C1 segment of cervical spinal cord (tissue), 14 donors: ENCODE data around the gene PCDHA6.
A peak's percentile ranks its signal among the peaks of the same experiment; 100 is the strongest.
"Not testable (repeated sequence)": the region's sequence is repeated elsewhere in the genome, so short reads cannot be mapped to it uniquely, and the experiment has no call there.

ENCODE experiments used
- DNase-seq, 14 donors: peaks; one replicate each; lab custom pipeline; 2025; lab: John Stamatoyannopoulos, UW

PCDHA6 gene, protein sequence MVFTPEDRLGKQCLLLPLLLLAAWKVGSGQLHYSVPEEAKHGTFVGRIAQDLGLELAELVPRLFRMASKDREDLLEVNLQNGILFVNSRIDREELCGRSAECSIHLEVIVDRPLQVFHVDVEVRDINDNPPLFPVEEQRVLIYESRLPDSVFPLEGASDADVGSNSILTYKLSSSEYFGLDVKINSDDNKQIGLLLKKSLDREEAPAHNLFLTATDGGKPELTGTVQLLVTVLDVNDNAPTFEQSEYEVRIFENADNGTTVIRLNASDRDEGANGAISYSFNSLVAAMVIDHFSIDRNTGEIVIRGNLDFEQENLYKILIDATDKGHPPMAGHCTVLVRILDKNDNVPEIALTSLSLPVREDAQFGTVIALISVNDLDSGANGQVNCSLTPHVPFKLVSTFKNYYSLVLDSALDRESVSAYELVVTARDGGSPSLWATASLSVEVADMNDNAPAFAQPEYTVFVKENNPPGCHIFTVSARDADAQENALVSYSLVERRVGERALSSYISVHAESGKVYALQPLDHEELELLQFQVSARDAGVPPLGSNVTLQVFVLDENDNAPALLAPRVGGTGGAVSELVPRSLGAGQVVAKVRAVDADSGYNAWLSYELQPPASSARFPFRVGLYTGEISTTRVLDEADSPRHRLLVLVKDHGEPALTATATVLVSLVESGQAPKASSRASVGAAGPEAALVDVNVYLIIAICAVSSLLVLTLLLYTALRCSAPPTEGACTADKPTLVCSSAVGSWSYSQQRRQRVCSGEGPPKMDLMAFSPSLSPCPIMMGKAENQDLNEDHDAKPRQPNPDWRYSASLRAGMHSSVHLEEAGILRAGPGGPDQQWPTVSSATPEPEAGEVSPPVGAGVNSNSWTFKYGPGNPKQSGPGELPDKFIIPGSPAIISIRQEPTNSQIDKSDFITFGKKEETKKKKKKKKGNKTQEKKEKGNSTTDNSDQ

DNA sequence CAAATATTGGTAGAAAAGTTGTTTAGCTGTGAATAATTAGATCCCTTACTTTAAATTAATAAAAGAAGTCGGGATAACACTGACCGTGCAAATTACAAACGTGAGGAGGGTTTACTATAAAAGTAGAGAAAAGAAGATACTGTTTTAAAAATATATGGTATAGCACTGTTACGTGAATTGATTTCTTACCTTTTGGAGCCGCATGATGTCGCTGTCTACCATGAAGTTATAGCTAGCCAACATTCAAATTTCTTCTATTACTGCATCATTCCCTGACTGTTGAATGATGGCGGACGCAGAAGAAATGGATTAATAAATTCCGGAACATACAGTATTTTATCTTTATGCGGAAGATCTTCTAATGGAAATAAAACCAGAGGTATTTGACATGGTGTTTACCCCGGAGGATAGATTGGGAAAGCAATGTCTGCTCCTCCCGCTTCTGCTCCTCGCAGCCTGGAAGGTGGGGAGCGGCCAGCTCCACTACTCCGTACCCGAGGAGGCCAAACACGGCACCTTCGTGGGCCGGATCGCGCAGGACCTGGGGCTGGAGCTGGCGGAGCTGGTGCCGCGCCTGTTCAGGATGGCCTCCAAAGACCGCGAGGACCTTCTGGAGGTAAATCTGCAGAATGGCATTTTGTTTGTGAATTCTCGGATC lies at the start of gene PCDHA6:
Gene PCDHA6, plus strand, starts transcription at position 257 of the 658 bp plus-strand sequence. Its CDS starts 132 bp downstream, at position 389.
- peak in 1 of 14 donors; percentile 17 for DNase-seq

DNA sequence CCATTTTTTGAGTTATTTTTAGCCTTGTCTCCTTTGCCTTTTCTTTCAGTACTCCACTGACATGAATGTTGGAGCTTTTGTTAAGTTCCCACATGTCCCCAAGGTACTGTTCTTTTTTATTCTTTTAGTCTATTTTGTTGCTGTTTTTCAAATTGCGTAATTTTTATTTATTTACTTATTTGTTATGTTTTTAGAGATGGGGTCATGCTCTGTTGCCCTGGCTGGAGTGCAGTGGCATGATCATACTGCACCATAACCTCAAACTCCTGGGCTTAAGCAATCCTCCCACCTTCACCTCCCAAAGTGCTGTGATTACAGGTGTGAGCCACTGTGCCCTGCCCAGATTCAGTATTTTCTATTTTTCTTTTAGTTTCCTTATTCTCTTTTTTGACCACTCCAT lies 47.2 kb upstream of the PCDHA6 start:
- DNase-seq, result no peak

DNA sequence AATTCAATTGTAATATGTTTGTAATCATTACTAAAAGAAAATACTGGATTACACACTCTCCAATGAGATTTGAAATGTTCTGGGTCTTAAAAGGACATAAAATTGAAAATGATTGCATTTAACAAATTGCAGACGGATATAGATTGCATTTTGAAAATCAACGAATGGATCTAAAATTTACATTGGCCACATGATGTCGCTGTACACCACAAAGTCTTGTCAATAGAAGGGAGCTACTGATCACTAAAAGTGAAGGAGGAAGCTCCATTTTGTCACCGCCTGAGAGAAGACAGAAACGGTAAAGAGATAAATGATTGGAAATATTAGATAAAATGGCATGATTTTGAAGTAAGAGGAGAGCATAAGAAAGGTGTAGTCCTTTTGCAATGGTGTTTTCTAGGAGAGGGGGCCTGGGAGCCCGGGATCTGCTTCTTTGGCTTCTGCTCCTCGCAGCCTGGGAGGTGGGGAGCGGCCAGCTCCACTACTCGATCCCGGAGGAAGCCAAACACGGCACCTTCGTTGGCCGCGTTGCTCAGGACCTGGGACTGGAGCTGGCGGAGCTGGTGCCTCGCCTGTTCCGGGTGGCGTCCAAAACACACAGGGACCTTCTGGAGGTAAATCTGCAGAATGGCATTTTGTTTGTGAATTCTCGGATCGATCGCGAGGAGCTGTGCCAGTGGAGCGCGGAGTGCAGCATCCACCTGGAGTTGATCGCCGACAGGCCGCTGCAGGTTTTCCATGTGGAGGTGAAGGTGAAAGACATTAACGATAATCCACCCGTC lies 41.7 kb upstream of the PCDHA6 start, which contains the start of gene PCDHA1:
Gene PCDHA1, plus strand, starts transcription at position 236 of the 782 bp plus-strand sequence.
- DNase-seq, result no peak

DNA sequence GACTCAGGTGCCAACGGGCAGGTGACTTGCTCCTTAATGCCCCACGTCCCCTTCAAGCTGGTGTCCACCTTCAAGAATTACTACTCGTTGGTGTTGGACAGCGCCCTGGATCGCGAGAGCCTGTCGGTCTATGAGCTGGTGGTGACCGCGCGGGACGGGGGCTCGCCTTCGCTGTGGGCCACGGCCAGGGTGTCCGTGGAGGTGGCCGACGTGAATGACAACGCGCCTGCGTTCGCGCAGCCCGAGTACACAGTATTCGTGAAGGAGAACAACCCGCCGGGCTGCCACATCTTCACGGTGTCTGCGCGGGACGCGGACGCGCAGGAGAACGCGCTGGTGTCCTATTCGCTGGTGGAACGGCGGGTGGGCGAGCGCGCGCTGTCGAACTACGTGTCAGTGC lies 40.3 kb upstream of the PCDHA6 start:
- DNase-seq, result not testable (repeated sequence)

DNA sequence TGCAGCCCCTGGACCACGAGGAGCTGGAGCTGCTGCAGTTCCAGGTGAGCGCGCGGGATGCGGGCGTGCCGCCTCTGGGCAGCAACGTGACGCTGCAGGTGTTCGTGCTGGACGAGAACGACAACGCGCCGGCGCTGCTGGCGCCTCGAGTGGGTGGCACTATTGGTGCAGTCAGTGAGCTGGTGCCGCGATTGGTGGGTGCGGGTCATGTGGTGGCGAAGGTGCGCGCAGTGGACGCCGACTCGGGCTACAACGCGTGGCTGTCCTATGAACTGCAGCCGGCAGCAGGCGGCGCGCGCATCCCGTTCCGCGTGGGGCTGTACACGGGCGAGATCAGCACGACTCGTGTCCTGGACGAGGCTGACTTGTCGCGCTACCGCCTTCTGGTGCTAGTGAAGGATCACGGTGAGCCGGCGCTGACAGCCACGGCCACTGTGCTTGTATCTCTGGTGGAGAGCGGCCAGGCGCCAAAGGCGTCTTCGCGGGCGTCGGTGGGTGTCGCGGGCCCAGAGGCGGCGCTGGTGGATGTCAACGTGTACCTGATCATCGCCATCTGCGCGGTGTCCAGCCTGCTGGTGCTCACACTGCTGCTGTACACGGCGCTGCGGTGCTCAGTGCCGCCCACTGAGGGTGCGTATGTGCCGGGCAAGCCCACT lies 39.8 kb upstream of the PCDHA6 start:
- not testable (repeated sequence) for DNase-seq

DNA sequence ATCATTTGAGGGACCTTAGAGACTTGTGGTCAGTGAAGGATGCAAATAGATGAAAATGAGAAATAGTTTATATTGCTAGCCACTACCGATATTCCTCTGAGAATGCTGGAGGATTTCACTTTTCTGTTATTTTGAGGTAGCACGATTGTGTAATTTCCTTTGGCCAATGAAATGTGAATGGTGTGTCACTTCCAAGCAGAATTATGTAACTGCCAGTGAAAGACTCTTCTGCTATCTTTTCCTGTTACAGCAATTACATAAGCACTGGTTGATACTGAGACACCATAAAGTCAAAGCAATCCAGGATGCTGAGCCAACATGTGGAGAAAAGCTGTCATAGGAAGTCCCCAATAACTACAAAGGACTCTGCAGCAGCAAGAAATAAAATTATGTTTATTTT lies 36.7 kb upstream of the PCDHA6 start:
- no peak for DNase-seq

DNA sequence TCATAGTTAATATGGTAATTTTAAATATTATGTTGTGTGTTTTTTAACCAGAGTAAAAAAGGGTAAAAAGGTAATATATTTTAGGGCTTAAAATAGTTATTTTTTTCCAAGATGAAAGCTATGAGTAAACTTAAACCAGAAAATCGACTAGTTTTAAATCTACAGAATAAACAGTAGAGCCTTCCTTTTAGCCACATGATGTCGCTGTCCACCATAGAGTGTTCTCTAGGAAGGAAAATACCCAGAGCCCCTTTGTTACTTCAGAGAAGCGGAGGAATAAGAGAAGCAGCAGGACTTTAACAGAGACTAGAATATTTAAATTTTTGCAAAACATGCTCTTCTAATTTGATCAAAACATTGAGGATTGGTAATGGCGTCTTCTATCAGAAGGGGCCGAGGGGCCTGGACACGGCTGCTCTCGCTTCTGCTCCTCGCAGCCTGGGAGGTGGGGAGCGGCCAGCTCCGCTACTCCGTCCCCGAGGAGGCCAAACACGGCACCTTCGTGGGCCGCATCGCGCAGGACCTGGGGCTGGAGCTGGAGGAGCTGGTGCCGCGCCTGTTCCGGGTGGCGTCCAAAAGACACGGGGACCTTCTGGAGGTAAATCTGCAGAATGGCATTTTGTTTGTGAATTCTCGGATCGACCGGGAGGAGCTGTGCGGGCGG lies 33.0 kb upstream of the PCDHA6 start, which contains the start of gene PCDHA2:
Gene PCDHA2, plus strand, starts transcription at position 258 of the 664 bp plus-strand sequence.
- no peak for DNase-seq

DNA sequence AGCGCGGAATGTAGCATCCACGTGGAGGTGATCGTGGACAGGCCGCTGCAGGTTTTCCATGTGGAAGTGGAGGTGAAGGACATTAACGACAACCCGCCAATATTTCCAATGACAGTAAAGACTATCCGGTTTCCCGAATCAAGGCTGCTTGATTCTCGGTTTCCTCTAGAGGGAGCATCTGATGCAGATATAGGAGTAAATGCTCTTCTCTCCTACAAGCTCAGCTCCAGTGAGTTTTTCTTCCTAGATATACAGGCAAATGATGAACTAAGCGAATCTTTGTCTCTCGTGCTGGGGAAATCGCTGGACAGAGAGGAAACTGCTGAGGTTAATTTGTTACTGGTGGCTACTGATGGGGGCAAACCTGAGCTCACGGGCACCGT lies 32.5 kb upstream of the PCDHA6 start:
- DNase-seq, result no peak

DNA sequence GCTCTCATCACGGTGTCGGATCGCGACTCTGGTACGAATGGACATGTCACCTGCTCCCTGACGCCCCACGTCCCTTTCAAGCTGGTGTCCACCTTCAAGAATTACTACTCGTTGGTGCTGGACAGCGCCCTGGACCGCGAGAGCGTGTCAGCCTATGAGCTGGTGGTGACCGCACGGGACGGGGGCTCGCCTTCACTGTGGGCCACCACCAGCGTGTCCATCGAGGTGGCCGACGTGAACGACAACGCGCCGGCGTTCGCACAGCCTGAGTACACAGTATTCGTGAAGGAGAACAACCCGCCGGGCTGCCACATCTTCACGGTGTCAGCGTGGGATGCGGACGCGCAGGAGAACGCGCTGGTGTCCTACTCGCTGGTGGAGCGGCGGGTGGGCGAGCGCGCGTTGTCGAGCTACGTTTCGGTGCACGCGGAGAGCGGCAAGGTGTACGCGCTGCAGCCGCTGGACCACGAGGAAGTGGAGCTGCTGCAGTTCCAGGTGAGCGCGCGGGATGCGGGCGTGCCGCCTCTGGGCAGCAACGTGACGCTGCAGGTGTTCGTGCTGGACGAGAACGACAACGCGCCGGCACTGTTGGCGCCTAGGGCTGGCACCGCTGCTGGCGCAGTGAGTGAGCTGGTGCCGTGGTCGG lies 31.6 kb upstream of the PCDHA6 start:
- DNase-seq, result not testable (repeated sequence)

DNA sequence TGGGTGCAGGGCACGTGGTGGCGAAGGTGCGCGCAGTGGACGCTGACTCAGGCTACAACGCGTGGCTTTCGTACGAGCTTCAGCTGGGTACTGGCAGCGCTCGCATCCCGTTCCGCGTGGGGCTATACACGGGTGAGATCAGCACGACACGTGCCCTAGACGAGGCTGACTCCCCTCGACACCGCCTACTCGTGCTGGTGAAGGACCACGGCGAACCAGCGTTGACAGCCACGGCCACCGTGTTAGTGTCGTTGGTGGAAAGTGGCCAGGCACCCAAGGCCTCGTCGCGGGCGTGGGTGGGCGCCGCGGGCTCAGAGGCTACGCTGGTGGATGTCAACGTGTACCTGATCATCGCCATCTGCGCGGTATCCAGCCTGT lies 31.1 kb upstream of the PCDHA6 start:
- no peak for DNase-seq

DNA sequence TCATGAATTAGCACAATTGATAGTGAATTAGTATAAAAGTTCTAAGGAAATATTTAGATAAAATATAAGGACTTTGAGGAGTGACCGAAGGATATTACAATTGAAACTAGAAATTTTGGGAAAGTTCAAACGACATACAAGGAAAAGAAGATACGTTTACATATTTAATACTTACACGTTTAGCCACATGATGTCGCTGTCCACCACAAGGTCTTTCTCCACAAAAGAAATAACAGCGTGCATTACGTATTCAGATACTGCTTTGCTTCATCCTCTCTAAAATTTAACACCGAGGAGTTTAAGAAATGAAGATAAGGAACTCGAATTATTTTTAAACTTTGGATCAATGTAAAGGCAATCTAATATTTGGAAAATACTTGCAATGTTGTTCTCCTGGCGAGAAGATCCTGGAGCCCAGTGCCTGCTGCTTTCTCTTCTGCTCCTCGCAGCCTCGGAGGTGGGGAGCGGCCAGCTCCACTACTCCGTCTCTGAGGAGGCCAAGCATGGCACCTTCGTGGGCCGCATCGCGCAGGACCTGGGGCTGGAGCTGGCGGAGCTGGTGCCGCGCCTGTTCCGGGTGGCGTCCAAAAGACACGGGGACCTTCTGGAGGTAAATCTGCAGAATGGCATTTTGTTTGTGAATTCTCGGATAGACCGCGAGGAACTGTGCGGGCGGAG lies 26.8 kb upstream of the PCDHA6 start, which contains the start of gene PCDHA3:
Gene PCDHA3, plus strand, starts transcription at position 242 of the 678 bp plus-strand sequence.
- DNase-seq, result peak in 3 of 14 donors; percentile 10 to 14 (median 13)

DNA sequence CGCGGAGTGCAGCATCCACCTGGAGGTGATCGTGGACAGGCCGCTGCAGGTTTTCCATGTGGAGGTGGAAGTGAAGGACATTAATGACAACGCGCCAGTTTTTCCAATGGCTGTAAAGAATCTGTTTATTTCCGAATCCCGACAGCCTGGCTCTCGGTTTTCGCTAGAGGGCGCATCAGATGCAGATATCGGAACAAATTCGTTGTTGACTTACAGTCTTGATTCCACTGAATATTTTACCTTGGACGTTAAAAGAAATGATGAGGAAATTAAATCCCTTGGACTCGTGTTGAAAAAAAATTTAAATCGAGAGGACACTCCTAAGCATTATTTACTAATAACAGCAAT lies 26.3 kb upstream of the PCDHA6 start:
- peak in 3 of 14 donors; percentile 10 to 21 (median 19) for DNase-seq

DNA sequence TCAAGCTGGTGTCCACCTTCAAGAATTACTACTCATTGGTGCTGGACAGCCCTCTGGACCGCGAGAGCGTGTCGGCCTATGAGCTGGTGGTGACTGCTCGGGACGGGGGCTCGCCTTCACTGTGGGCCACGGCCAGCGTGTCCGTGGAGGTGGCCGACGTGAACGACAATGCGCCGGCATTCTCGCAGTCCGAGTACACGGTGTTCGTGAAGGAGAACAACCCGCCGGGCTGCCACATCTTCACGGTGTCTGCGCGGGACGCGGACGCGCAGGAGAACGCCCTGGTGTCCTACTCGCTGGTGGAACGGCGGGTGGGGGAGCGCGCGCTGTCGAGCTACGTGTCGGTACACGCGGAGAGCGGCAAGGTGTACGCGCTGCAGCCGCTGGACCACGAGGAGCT lies 25.4 kb upstream of the PCDHA6 start:
- DNase-seq, result not testable (repeated sequence)

DNA sequence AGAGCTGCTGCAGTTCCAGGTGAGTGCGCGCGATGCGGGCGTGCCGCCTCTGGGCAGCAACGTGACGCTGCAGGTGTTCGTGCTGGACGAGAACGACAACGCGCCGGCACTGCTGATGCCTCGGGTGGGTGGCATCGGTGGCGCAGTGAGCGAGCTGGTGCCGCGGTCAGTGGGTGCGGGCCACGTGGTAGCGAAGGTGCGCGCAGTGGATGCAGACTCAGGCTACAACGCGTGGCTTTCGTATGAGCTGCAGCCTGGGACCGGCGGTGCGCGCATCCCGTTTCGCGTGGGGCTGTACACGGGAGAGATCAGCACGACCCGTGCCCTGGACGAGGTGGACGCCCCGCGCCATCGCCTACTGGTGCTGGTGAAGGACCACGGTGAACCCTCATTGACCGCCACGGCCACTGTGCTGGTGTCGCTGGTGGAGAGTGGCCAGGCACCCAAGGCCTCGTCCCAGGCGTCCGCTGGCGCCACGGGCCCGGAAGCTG lies 24.9 kb upstream of the PCDHA6 start:
- no peak for DNase-seq

DNA sequence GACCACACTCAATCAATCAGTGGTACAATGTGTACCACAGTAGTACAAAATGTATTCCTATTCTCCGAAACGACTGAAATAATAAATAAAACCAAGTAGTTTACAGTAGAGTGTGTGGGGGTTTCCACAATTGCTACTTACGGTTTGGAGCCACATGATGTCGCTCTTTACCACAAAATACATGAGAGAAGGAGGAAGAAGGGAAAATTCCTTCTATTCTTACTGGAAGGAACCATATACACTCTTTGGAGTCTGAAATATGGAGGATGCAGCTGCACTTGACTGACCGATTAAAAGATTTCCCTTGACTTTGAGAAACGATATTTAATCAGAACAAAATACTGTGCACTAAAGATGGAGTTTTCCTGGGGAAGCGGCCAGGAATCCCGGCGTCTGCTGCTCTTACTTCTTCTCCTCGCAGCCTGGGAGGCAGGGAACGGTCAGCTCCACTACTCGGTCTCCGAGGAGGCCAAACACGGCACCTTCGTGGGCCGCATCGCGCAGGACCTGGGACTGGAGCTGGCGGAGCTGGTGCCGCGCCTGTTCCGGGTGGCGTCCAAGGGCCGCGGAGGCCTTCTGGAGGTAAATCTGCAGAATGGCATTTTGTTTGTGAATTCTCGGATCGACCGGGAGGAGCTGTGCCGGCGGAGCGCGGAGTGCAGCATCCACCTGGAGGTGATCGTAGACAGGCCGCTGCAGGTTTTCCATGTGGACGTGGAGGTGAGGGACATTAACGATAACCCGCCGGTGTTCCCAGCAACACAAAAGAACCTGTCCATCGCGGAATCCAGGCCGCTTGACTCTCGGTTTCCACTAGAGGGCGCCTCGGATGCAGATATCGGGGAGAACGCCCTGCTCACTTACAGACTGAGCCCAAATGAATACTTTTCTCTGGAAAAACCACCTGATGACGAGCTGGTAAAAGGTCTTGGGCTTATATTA lies 20.7 kb upstream of the PCDHA6 start, which contains the start of gene PCDHA4:
Gene PCDHA4, plus strand, starts transcription at position 235 of the 942 bp plus-strand sequence.
- peak in 7 of 14 donors; percentile 20 to 44 (median 31) for DNase-seq

DNA sequence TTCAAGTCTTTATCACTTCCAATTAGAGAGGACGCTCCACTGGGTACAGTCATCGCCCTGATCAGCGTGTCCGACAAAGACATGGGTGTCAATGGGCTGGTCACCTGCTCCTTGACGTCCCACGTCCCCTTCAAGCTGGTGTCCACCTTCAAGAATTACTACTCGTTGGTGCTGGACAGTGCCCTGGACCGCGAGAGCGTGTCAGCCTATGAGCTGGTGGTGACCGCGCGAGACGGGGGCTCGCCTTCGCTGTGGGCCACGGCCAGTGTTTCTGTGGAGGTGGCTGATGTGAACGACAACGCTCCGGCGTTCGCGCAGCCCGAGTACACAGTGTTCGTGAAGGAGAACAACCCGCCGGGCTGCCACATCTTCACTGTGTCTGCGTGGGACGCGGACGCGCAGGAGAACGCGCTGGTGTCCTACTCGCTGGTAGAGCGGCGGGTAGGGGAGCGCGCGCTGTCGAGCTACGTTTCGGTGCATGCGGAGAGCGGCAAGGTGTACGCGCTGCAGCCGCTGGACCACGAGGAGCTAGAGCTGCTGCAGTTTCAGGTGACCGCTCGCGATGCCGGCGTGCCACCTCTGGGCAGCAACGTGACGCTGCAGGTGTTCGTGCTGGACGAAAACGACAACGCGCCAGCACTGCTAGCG lies 19.4 kb upstream of the PCDHA6 start:
- not testable (repeated sequence) for DNase-seq

DNA sequence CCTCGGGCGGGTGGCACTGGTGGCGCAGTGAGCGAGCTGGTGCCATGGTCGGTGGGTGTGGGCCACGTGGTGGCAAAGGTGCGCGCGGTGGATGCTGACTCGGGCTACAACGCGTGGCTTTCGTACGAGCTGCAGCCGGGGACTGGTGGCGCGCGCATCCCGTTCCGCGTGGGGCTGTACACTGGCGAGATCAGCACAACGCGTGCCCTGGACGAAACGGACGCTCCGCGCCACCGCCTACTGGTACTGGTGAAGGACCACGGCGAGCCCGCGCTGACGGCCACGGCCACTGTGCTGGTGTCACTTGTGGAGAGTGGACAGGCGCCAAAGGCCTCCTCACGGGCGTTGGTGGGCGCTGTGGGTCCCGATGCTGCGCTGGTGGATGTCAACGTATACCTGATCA lies 18.9 kb upstream of the PCDHA6 start:
- no peak for DNase-seq
